HG02623 (cell line): ENCODE results near the gene FAM114A2.
"Not testable (repeated sequence)": the region's sequence is repeated elsewhere in the genome, so short reads cannot be mapped to it uniquely, and the experiment has no call there.

Source experiments
- ATAC-seq: cut with Tn5 transposase; IDR thresholded peaks from one replicate; pipeline ENCODE4 v1.9.1; 2021; ENCODE audit warnings: moderate library complexity; ENCODE audit not compliant: unreplicated experiment

FAM114A2 gene

DNA sequence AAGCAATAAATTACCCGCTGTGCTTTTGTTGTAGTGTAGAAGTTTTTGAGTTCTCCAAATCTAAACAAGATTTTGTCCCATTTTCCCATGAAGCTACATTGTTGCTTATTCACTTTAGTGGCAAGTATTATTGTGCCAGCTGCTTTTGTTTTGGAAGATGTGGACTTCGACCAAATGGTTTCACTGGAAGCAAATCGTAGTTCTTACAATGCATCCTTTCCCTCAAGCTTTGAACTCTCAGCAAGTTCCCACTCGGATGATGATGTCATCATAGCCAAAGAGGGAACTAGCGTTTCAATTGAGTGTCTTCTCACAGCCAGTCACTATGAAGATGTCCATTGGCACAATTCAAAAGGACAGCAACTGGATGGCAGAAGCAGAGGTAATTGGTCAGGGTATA, 10.9 kb upstream of the FAM114A2 start:
- ATAC-seq: no peak

GRCh38 chr5:154047324-154047723, 8.6 kb upstream of the FAM114A2 start:
- no peak for ATAC-seq

- ATAC-seq: no peak
Measured at GRCh38 chr5:154046486-154046885, 7.8 kb upstream of the FAM114A2 start.

DNA sequence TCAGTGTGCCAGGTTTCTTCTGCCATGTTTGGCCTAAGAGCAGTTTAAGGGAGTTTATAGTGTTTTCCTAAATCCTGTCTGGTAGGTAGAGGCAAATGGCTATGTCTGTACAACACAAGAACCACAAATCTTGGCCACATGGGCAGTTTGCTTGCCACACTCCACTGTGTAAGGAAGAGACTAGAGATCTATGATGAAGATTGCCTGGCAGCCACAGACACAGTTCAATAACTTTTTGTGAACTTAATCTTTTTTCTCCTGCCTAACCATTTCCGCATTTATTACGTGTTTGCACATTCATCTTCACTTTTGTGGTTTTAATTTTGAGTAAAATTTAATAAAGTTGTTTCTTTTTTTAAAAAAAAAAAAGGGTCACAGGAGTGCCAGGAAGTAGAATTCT, 5.9 kb upstream of the FAM114A2 start:
- no peak for ATAC-seq

DNA sequence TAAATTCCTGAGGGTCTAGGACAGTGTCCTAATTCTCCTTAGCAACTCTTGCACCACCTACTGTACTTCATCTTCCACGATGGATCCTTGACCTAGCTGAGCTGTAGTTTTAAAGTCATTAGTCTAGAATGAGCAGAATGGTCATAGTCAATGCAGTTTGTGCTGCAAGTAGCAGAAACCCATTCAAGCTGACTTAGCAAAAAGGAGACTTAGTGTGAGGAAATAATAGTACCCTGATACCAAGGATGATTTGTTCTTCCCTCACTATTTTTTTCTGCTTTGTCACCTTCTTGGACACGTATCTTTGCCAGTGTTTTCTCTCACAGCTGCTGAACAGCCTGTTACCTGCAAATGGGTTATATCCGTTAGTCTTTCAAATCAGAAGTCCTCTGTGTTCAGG, 5.4 kb upstream of the FAM114A2 start:
- ATAC-seq: no peak

GRCh38 chr5:154042766-154043165, 4.1 kb upstream of the FAM114A2 start:
- ATAC-seq: no peak

DNA sequence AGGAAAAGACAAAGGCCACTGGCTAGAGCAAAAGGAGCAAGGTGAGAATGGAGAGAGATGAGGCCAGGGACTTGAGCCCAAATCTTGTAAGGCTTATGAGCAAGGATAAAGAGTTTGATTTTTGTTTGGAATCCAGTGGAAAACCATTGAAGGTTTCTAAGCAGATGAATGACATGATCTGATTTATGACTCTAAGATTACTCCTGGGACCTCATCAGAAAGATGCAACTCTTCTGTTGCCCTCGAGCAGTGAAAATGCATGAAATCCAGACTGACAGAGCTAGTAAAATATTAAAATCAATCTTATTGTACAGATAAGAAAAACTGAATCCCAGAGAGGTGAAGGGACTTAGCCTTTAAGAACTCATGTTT, 734 bp upstream of the FAM114A2 start:
- ATAC-seq: no peak

DNA sequence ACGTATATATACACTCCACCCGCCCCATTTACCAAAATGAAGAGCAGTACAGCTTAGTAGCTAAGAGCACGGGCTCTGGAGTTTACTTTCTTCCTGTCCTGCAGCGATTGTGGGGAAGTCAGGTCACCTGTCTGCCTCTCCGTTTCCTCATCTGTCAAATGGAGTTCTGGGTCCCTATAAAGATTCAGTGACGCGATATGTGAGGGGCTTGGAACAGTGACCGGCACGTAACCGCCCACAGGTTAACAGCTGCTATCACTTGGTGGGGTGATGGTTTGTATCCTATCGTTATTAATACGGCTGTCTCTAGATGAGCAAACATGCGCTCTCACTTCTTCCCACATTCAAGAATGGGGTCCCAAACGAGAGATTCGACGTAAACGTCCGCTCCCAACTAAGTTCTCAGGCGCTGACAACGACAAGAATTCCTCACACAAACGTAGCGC, 426 bp downstream of the FAM114A2 start:
- ATAC-seq: peak; percentile 39

DNA sequence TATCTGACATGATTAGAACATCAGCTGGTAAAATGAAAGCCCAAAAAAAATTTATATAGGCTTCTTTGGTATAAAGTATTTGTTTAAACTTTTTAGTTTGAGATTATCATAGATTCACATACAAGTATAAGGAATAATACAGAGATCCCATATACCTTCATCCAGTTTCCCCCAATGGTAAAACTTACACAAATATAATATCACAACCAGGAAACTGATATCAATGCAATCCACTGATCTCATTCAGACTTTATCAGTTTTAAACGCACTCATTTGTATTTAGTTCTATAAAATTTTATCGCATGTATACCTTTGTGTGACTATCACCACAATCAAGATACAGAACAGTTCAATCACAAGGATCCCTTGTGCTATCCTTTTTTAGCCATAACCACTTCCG, 3.8 kb downstream of the FAM114A2 start:
- ATAC-seq: no peak

- ATAC-seq: no peak
Measured at GRCh38 chr5:154031937-154032489, 6.7 kb downstream of the FAM114A2 start.

DNA sequence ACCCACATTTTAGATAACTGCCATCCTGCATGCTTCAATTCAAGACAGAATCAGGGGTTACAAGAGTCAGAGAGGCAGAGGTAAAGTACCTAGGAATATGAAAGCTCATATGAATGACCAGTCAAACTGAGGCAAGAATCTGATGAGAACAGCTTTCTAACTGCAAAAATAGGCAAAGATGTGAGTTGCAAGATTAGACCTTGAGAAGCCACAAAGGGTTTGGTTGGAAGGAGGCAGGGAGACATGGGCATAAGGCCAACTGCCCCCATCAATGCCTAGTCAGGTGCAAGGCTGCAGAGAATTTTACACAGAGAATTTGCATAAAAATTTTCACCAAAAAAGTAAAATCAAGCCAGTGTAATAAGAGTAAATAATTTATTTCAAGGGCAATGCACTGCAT, 12.8 kb downstream of the FAM114A2 start:
- ATAC-seq: no peak

- ATAC-seq: not testable (repeated sequence)
Measured at GRCh38 chr5:154018919-154019318, 19.8 kb downstream of the FAM114A2 start.

DNA sequence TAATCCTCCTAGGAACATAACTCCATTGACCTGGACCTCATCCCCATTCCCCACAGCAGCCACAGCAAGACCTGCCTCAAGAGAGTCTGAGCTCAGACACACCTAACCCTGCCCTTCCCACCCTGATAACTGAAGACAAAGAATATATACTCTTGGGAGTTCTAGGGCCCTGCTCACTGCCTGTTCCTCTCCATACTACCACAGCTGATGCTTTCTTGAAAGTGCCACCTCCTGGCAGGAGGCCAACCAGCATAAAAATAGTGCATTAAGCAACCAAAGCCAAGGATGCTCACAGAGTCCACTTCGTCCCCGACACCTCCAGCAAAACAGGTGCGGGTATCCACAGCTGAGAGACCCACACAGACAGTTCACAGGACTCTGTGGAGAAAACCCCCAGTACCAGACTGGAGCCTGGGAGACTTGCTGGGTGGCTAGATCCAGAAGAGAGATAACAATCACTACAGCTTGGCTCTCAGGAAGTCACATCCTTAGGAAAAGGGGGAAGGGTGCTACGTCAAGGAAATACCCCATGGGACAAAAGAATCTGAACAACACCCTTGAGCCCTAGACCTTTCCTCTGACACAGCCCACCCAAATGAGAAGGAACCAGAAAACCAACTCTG, 23.5 kb downstream of the FAM114A2 start:
- no peak for ATAC-seq

GRCh38 chr5:154010660-154011059, 28.1 kb downstream of the FAM114A2 start:
- no peak for ATAC-seq

DNA sequence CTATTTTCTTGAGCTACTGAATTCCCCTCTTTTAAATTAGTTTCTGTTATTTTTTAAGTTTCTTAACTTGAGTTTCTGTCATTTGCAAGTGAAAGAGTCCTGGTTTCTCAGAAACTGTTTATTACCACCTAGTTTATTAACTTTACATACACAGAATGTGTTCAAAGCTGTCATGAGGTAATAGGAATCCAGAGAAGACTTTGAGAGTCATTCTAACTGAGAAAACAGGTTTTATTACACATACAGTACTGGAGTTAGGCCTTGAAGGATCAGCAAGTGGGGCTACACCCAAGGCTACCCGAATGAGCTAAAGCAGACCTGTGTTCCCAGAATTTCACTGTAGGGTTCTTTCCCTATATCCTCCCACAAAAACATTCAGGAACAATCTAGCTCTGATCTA, 33.1 kb downstream of the FAM114A2 start:
- peak; percentile 56 for ATAC-seq

GRCh38 chr5:154002511-154003020, 36.1 kb downstream of the FAM114A2 start:
- no peak for ATAC-seq

DNA sequence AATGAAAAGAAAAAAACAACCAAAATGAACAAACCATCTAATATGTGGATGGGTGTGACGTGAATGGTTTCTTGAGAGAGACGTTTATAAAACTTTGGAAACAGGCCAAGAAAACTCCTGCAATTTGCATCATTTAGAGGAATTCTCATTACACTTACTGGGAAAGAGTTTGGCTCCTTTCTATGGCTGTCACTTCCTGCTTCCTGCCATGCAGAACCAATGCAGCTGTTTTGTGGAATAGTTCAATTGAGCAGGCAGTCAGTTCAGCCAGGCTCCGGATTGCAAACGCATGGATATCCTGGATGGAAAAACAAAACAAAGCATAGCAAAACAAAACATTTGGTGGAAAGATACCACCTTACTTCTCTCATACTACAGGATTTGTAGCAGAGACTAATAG, 36.6 kb downstream of the FAM114A2 start:
- ATAC-seq: no peak

DNA sequence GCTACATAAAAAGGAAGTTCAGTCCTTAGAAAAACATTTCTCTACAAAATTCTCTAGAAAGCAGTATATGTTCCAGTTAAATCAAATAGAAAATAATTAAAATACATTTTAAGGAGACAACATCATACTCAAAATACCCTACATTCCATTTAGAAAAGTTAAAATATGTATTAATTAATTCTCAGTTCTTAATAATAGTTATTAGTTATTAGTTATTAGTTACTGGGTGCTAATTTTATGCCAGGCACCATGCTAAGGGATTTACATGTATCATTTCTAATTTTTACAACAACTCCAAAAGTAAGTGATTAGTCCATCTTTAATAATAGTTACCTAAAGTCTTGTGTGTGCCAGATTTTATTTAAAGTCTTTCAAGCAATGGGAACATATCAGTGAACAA, 38.0 kb downstream of the FAM114A2 start:
- no peak for ATAC-seq

- ATAC-seq: no peak
Measured at GRCh38 chr5:153999995-154000394, 38.7 kb downstream of the FAM114A2 start.

DNA sequence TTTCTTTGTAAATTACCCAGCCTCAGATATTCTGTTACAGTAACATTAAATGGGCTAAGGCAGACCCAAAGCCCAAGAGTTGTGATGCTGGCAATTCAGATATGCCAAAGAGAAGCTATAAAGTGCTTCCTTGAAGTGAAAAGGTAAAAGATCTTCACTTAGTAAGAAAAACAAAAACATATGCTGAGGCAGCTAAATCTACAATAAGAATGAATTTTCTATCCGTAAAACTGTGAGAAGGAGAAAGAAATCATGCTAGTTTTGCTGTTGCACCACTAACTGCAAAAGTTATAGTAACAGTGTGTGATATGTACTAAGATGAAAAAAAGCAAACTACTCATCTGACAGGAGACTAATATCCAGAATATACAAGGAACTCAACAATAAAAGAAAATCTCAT, 39.9 kb downstream of the FAM114A2 start:
- ATAC-seq: no peak

DNA sequence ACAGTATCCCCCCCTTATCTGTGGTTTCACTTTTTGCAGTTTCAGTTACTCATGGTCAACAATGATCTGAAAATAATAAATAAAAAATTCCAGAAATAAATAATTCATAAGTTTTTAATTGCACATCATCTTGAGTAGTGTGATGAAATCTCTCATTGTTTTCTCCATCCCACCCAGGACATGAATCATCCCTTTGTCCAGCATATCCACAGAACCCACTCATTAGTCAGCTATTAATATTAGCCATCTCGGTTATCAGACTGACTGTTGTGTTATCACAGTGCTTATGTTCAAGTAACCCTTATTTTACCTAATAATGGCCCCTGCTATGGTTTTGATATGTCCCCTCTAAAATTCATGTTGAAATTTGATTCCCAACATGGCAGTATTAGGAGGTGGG, 40.7 kb downstream of the FAM114A2 start:
- ATAC-seq: no peak

- no peak for ATAC-seq
Measured at GRCh38 chr5:153991168-153991567, 47.5 kb downstream of the FAM114A2 start.

- ATAC-seq: no peak
Measured at GRCh38 chr5:153988510-153988909, 50.2 kb downstream of the FAM114A2 start.
